Hematopoietic multipotent progenitor cell treated with erythropoietin and hydrocortisone succinate and interleukin-3 and kit ligand, for 17 days (in vitro differentiated cells): ENCODE data around the gene VPS35L.
"Not testable (repeated sequence)": the region's sequence is repeated elsewhere in the genome, so short reads cannot be mapped to it uniquely, and the experiment has no call there.

Experiments used
- DNase-seq: peaks from one replicate; pipeline ENCODE4 v3.0.0-alpha.2; 2015; ENCODE audit warnings: low spot score

The VPS35L gene

DNA sequence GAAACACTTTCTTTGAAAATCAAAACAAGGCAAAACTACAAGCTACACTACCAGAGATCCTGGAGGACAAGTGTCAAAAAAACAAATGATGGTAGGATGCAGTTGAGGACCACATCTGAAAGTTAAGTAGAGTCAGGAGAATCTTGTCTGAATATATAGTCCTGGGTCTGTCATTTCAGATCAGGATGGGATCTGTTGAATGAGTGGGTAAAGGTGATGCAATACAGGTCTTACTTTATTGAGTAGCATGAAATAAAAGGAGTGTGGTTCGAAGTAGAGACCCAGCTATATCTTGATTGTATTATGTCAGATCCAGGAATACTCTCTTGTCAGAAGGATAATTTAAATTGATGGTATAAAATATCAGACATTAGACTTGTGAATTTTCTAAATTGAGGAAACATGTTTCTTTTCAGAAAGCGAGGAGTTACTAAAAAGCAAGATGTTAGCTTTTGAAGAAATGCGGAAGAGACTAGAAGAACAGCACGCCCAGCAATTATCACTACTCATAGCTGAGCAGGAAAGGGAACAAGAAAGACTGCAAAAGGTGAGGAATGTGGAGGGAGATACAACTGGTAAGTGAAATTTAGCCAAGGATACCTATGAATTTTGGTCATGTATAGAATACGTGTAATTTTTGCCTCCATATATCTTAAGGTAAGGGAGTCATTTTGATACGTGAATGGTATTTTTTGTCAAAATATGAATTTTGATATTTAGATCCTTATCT lies 15.1 kb upstream of the VPS35L start:
- DNase-seq = no peak

DNA sequence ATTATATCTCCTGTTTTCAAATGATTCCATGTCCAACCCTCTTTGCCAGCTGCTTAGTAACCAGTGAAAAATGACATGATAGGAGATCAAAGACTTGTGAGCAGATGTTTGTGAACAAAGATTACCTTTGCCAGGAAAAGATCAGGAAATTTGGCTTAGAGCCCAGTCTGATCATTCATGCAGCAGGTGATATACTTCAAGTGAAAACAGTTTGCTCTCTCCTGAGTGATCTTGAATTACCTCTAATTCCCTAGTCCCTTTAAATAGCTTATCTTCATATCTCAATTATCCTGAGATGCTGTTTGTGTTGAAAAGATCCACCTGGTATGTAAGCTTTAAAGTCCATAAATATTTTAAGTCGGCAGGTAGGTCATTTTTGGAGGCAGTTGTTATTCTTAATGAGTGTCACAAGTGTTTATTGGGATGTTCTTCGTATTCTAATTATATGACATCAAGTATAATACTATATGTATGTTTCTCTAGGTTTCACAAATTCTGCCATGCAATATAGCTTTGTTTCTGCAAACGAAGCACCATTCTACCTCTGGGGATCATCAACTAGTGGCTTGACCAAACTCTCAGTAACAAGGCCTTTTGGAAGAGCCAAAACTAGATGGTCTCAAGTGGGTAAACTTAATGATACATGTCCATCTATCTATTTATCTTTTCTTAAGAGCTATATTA lies 13.2 kb upstream of the VPS35L start:
- DNase-seq = no peak

DNA sequence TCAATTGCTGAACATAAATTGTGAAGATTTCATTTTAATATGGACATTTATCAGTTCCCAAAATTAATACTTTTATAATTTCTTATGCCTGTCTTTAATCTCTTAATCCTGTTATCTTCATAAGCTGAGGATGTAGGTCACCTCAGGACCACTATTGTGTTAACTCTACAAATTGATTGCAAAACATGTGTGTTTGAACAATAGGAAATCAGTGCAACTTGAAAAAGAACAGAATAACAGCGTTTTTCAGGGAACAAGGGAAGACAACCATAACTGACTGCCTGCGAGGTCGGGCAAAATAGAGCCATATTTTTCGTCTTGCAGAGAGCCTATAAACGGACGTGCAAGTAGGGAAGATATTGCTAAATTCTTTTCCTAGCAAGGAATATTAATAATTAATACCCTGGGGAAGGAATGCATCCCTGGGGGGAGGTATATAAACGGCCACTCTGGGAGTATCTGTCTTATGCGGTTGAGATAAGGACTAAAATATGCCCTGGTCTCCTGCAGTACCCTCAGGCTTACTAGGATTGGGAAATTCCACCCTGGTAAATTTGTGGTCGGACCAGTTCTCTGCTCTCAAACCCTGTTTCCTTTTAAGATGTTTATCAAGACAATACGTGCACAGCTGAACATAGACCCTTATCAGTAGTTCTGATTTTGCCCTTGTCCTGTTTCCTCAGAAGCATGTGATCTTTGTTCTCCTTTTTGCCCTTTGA lies 12.1 kb upstream of the VPS35L start:
- DNase-seq = not testable (repeated sequence)

DNA sequence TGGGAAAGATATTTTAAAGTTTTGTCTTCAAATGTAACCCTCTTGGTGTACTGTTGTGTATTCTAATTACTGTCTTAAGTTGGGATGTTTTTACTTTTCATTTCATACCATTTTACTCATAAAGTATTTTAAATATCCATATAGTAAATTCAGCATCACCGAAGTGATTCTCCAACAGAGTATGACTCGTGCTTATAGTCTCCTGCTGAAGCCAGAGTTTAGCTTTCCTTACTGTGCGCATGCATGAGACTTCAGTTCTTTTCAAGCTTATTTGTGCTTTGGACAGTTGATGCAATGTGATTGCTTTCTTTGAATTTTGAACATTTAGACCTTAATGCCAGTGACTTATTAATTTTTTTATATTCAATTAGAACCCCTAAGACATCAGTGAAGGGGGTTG lies 7.4 kb upstream of the VPS35L start:
- DNase-seq = no peak

DNA sequence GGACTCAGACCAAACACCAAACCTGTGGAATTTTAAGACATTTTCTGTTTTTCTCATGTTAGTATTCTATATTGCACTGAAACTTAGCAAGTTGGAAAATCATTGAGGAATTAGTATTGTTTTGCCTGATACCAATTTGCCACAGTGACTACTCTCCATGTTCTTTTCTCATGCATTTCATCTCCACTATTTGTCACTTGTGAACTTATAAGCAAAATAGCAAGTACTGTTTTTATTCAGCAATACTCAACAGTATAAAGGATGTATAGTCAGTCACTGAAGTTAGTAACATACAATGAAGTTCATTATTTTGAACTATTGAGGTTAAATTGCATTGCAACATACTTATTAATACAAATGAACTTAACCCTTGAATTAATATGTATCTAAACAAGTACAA lies 5.8 kb upstream of the VPS35L start:
- DNase-seq = no peak

DNA sequence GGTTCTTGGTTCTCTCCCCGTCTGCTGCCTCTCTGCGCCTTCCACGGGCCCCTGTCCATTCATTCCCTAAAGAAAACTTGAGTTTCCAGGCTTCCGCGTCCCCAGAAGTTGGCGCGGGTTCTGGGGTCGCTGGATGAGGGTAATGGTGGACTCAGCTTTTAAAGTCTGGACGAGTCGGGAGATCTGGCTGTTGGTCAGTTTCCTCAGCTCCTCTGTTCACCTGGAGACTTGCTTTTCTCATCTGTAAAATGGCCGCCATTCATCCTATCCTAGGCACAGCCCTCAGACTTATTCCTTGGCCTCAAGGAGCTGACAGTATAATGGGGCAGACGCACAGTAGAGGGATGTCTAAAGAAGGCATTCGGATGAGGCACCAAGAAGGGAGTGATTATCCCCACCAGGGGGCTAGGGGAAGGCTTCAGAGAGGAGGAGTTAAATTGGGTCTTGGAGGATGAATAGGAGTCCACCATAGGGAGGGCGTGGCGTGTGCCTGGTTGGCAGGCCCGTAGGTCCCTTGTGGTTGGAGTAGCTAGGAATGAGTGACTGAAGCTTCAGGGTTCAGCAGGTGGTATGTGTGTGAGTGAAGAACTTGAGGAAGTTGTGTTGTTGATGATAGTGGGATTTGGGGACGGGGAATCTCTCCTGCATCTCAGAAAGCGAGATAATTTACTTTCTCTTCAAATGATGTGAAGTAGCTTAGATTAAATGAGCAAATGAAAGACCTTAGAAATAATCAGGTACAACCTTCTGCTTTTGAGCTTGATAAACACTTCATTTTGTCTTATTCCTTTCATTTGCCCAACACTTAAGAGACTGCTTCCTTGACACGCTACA lies 652 bp downstream of the VPS35L start:
- DNase-seq = peak; percentile 42

DNA sequence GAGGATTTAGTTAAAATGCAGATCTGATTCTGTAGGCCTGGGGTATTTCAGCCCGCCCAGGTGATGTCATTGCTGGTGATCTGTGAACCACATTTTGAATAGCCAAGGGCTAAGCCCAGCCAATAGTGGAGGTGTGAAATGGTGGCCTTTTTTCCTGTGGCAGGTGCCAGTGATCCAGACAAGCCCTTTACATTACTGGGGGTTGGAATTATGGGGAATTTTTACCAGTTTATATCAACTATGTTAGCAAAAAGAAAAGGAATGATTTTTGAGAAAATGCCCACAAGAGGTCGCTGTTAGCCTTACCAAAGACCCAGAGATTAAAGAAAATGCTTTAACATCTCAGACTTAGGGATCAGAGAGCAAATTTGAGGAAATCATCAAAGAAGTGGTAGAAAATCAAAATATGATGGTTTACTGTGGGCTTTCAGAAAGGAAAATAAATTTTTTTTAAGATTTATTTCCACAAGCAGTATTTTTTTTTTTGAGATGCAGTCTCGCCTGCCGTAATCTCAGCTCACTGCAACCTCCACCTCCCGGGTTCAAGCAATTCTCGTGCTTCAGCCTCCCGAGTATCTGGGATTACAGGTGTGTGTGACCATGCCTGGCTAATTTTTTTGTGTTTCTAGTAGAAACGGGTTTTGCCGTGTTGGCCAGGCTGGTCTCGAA lies 3.9 kb downstream of the VPS35L start:
- peak; percentile 78 for DNase-seq

DNA sequence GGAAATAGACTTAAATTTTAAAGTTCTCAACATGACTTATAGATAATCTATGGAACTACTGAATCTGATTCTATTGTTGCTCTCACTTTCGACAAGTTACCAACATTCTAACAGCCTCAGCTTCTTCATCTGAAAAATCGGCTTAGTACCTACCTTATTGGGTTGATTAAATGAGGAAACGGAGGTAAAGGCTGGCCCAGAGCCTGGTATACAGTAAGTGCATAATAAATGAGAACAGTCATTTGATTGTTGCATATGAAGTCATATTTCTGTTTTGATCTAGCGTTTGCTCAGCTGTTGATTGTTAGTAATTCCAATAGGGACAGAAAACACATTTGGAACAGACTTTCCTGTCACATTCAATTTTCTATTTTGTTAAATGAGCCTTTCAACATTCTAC lies 4.6 kb downstream of the VPS35L start:
- no peak for DNase-seq

DNA sequence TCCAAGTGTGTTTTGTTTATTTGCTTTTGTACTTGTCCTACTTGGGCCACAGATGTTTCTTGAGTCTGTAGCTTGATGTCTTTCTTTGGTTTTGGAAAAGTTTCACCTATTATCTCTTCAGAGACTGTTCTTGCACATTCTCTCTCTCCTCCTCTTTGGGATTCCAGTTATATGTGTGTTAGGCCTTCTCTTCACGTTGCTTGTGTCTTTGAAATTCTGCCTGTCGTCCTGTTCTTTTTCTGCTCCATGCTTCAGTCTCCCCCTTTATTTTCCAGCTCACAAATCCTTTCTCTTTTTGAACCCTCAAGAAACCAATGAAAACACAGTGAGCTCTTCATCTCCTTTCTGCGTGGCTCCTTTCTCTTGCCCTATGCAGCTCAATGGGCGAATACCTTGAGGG lies 7.9 kb downstream of the VPS35L start:
- no peak for DNase-seq

DNA sequence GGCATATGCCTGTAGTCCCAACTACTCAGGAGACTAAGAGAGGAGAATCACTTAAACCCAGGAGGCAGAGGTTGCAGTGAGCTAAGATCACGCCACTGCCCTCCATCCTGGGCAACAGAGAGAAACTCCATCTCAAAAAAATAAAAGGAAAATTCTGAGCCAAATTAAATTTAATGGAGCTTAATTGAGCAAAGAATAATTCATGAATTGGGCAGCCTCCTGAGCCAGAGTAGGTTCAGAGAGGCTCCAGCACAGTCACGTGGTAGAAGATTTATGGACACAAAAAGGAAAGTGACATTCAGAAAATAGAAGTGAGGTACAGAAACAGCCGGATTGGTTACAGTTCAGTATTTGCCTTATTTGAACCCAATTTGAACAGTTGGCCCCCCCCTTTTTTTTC lies 10.9 kb downstream of the VPS35L start:
- no peak for DNase-seq

DNA sequence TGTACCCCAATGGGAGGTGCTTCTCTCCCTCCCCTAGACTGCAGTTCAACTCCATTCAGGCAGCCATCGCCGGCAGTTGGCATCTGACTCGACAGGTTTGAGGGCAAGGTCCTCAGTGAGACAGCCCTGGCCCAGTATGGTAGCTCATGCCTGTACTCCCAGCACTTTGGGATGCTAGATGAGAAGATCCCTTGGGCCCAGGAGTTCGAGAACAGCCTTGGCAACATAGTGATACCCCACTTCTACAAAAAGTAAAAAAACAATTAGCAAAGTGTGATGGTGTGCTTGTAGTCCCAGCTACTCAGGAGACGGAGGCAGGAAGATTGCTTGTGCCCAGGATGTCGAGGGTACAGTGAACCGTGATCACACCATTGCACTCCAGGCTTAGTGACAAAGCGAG lies 12.1 kb downstream of the VPS35L start:
- no peak for DNase-seq

DNA sequence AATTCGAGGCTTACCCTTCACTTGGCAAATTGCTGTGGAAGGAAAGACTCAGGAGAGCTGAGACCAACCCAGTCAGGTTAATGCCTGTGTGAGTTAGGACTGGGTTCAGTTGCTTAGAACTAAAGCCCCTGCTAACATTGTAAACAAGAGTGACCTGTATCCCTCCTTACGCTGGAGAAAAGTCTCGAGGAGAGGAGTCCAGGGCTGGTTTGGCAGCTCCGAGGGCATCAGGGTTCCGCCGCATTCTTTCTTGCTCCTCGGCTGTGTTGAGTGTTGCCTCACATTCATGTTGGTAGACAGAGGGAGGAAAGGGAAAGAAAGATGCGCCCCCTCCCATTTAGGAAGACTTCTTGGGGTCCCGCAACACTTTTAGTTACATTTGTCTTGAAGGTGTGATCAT lies 18.5 kb downstream of the VPS35L start:
- no peak for DNase-seq

DNA sequence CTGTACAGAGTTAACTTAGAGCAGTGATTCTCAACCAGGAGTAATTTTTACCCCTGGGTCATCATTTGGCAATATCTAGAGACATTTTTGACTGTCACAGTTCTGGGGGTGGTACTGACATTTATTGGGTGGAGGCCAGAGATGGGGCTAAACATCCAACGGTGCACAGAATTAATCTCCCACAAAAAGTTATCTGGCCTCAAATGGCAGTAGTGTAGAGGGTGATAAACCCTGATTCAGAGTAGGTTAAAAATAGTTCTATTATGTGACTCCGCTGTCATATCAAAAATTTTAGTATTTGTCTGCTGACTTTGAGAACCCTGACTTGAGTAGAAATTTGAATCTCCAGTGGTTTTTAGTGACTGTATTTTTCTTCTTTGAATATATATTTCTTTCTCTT lies 19.1 kb downstream of the VPS35L start:
- DNase-seq = no peak

DNA sequence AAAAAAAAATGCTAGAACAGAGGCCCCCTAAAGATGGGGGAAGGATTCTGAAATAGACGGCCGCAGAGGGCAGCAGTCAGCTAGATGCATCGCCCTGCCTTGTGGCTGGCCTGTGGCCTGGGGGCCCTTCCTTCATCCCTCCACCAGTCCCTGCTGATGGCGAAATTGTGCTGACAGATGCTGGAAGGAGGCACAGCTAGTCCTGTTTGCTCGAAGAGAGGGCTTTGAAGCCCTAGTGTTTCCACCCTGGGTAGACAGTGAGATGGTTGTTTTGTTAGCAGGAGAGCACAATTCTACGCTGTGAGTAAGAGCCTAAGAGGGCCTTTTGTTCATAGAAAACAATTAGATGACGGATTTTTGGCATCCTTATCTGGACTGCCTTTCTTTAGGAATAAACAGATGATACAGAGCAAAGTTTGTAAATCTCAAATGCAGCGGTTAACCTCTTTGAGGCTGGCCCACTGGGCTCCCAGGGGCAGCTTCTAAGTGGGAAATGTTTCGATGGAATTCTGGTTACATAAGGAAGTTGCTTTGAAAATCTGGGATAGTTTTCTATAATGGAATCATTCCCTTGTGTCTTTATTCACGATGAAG lies 23.0 kb downstream of the VPS35L start:
- no peak for DNase-seq

DNA sequence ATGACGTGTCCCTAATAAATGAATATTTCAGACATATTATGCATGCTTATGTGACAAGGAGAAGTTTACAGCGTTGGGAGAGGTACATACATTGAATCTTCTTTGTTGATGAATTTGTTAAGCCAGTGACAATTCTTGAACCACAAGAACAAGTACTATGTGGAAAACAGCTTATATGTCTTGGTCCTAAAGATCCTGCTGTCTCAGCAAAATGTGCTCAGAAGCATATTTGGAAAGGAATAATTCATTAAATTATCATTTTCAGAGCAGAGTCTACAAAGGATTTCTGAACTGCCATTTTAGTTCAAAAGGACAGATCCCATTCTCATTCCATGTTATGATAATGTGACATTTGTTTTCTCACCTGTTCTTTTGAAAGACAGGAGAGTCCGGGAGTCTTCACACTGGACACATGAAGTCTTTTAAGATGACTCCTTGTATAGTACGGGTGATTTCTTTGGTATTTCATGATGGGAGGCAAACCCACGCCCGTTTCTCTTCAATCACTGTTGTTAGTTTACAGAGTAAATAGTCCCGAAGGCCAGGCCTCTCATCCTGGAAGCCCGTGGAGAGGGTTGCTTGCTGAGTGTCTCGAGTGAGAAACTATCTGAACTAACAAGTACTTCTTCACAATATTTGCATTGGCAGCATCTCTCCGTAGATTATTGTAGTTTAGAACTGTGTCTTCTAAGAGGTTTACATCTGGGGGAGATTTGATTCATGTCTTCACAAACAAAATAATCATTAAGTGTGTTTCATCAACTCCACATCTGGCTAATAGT lies 26.7 kb downstream of the VPS35L start:
- no peak for DNase-seq

DNA sequence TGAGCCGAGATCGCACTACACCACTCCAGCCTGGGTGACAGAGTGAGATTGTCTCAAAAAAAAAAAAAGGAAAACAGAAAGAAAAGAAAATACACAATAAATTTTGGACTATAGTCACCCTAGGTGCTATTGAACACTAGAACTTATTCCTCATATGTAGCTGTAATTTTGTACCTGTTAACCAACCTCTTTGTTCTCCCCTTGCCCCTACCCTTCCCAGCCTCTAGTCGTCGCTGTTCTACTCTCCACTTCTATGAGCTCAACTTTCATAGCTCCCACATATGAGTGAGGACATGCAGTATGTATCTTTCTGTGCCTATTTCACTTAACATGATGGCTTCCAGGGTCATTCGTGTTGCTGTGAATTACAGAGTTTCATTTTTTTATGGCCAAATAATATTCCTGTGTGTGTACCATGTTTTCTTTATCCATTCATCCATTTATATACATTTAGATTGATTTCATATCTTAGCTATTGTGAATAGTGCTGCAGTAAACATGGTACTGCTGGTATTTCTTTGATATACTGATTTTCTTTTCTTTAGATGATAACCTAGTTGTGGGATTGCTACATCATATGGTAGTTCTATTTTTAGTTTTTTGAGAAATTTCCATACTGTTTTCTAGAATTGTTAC lies 28.3 kb downstream of the VPS35L start:
- peak; percentile 48 for DNase-seq

DNA sequence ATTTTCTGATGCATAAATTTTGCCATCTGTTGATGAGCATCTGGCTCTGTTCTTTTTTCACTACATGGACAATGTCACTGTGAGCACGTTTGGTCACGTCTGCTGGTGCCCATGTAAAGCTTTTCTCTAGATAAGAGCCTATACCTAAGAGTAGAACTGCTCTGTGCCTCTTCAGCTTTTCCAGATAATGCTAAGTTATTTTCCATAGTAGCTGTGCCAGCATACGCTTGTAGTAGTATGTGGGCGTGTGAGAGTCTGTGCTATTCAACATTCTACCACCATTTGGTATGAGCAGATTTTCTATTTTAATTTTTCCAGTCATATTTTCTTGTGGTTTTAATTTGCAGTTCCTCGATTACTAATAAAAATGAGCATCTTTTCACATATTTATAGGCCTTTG lies 33.2 kb downstream of the VPS35L start:
- no peak for DNase-seq

DNA sequence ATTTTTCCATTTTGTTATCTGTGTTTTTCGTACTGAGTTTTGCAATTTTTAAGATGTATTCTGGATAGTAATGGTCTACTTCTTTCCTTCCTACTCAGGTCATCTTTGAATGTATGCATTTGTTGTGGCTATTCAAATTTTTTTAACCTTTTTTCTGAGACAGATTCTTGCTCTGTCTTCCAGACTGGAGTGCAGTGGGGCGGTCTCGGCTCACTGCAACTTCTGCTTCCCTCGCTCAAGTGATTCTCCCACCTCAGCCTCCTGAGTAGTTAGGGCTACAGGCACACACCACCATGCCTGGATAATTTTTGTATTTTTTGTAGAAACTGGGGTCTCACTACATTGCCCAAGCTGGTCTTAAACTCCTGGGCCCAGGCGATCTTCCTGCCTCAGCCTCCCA lies 33.6 kb downstream of the VPS35L start:
- DNase-seq = no peak

DNA sequence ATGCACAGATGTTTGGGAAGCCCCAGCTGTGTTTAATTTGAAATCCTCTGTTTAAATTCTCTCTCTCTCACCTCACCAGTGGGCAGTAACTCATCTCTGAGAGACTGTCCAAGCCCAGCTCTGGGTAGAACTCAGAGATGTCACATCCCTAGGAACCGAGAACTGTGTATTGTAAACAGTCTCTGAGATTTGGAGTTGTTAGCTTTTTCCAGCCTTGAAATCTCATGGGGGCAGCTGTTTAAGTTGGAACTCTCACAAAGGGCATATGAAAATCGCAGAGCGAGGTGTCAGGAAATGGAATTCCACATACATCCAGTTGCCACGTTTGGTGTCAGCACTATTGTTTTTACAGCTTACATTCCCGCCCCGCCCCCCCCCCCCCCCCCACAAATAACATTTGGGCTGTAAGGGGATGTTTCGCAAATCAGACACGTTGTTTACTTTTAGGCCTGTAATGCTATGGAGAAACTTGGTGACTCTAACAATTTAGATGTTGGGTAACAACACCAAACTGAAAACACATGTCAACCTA lies 34.3 kb downstream of the VPS35L start:
- DNase-seq = no peak
